Transverse colon (tissue), 4 donors: ENCODE data around the gene WDFY2. TPM values are rescaled to one million over a fixed set of nuclear protein-coding genes. Genes with fewer than 3 reads are reported as not detected.
A peak's percentile ranks its signal among the peaks of the same experiment; 100 is the strongest.

Experiments used
- DNase-seq: peaks from one replicate; pipeline ENCODE4 v3.0.0-alpha.2; 2019
- H3K27ac ChIP-seq, 4 donors: fragments of 200-600 bp; sonication (generic); 2 replicates each; pipeline ENCODE4 v1.5.1; 2016 to 2018; ENCODE audit warnings: inconsistent platforms in 4 of 4
- H3K27me3 ChIP-seq: fragments of 200-600 bp; sonication (generic); 2 replicates; pipeline ENCODE4 v1.5.1; 2017; ENCODE audit warnings: inconsistent platforms
- H3K36me3 ChIP-seq, 4 donors: fragments of 200-600 bp; sonication (generic); 2 replicates each; pipeline ENCODE4 v1.5.1; 2017 to 2019; ENCODE audit warnings: inconsistent platforms in 4 of 4
- H3K4me1 ChIP-seq, 4 donors: fragments of 200-600 bp; sonication (generic); 2 replicates each; pipeline ENCODE4 v1.5.1; 2017 to 2020; ENCODE audit warnings: inconsistent platforms in 4 of 4
- H3K4me3 ChIP-seq, 4 donors: fragments of 200-600 bp; sonication (generic); 1 replicate in 1 of 4; 2 replicates in 3 of 4; pipeline versions ENCODE4 v1.5.1 to v1.6.1; 2017 to 2019; ENCODE audit warnings: inconsistent platforms in 4 of 4
- H3K9me3 ChIP-seq, 2 donors: fragments of 200-600 bp; sonication (generic); 2 replicates each; pipeline ENCODE4 v1.5.1; 2017 to 2019; ENCODE audit warnings: inconsistent platforms in 2 of 2
- CTCF ChIP-seq, 5 experiments: fragments of 200-600 bp in 3 of 5; fragments of 450-650 bp in 2 of 5; sonication (generic) in 3 of 5; IDR thresholded peaks; 1 replicate in 2 of 5; 2 replicates in 3 of 5; pipeline ENCODE4 v1.5.1; 2016 to 2017; ENCODE audit warnings: antibody characterized with exemption in 5 of 5, inconsistent platforms in 3 of 5, mild to moderate bottlenecking in 2 of 5, moderate library complexity in 1 of 5
- EP300 ChIP-seq: sonication (generic); formaldehyde crosslinking; IDR thresholded peaks from one replicate; pipeline ENCODE4 v1.6.1; 2017; ENCODE audit warnings: antibody characterized with exemption, low read depth
- POLR2A ChIP-seq: fragments of 450-650 bp; IDR thresholded peaks from one replicate; pipeline ENCODE4 v1.6.1; 2016; ENCODE audit warnings: antibody characterized with exemption, mild to moderate bottlenecking, moderate library complexity
- POLR2AphosphoS5 ChIP-seq, 3 donors: sonication (generic); formaldehyde crosslinking; IDR thresholded peaks; one replicate each; pipeline ENCODE4 v1.6.1; 2016; ENCODE audit warnings: antibody characterized with exemption in 3 of 3
- WGBS, 2 donors: methylation state at CpG; one replicate each; pipeline ENCODE4 v1.1.5; 2018; ENCODE audit warnings: low coverage in 1 of 2; 5-methylcytosine and 5-hydroxymethylcytosine counted together
- in situ Hi-C, 4 donors: fragments of 200-750 bp; cut with MboI; loops; one replicate each; pipeline versions ENCODE4 v1.15.0 to v1.15.1; 2017; ENCODE audit warnings: low sequenced_read_pairs in 3 of 4, low pct_ligation_motif_present in 1 of 4, low pct_unique_long_range_greater_than_20kb in 1 of 4
- intact Hi-C: fragments of 100-400 bp; cut with DNase I; formaldehyde crosslinking; loops from one replicate; pipeline ENCODE4 v1.15.1; 2023; ENCODE audit warnings: low total_unique reads
- total RNA-seq, 4 donors: library from RNA; depleted of rRNA; stranded (reverse); fragments of >200 nt; gene quantifications; one replicate each; pipeline ENCODE4 v1.1.0, GENCODE V29; 2016

The WDFY2 gene
- total RNA-seq, 4 donors from 2014 or later = 2.4 to 12.3 (median 6.7) TPM

- no peaks in the 10 kb centered on the region for H3K27me3 ChIP-seq
- WGBS, 2 donors = 82 to 93% methylated on average over 3 of the region's 3 CpGs
- H3K4me1 ChIP-seq = peaks cover 0 to 2% (median 0%) of the 10 kb centered on the region in 4 donors
- no peak for DNase-seq
- H3K36me3 ChIP-seq = no peaks in the 10 kb centered on the region
- in situ Hi-C loops = no loop called here
- no peaks in the 10 kb centered on the region for H3K9me3 ChIP-seq
- TF ChIP-seq CTCF (IDR thresholded peaks at IDR 0.05) = no peak
- TF ChIP-seq EP300 = no peak
- no peak for TF ChIP-seq POLR2A
- TF ChIP-seq POLR2AphosphoS5 (IDR thresholded peaks at IDR 0.05) = no peak
- H3K27ac ChIP-seq = no peak overlapping the region
- intact Hi-C loops = no loop called here
- no peak overlapping the region for H3K4me3 ChIP-seq
Measured at GRCh38 chr13:51612867-51613266, 28.6 kb downstream of the WDFY2 start.

GRCh38 chr13:51613535-51613934, 29.3 kb downstream of the WDFY2 start:
- peaks cover 0 to 2% (median 0%) of the 10 kb centered on the region in 4 donors for H3K4me1 ChIP-seq
- intact Hi-C loops = no loop called here
- no peaks in the 10 kb centered on the region for H3K27me3 ChIP-seq
- H3K9me3 ChIP-seq = no peaks in the 10 kb centered on the region
- no peak overlapping the region for H3K4me3 ChIP-seq
- WGBS, 2 donors = 56 to 83% methylated on average over 1 to 2 of the region's 2 CpGs
- H3K27ac ChIP-seq = no peak overlapping the region
- no peak for DNase-seq
- TF ChIP-seq POLR2A (no peak), CTCF (IDR thresholded peaks at IDR 0.05) (no peak), POLR2AphosphoS5 (IDR thresholded peaks at IDR 0.05) (no peak), EP300 (no peak)
- in situ Hi-C loops = no loop called here
- no peaks in the 10 kb centered on the region for H3K36me3 ChIP-seq

- Histone ChIP-seq H3K27me3 (no peaks in the 10 kb centered on the region), H3K9me3 (no peaks in the 10 kb centered on the region), H3K4me3 (no peak overlapping the region), H3K4me1 (peaks cover 0 to 2% (median 0%) of the 10 kb centered on the region in 4 donors), H3K36me3 (no peaks in the 10 kb centered on the region), H3K27ac (no peak overlapping the region)
- in situ Hi-C loops (no loop called here), intact Hi-C loops (no loop called here)
- WGBS, 2 donors = 66 to 80% methylated on average over 2 to 8 of the region's 8 CpGs
- TF ChIP-seq EP300 = no peak
- TF ChIP-seq POLR2AphosphoS5 (IDR thresholded peaks at IDR 0.05) = no peak
- no peak for TF ChIP-seq CTCF (IDR thresholded peaks at IDR 0.05)
- no peak for TF ChIP-seq POLR2A
- DNase-seq = peak; percentile 12
Measured at GRCh38 chr13:51614350-51614786, 30.1 kb downstream of the WDFY2 start.

GRCh38 chr13:51618626-51619025, 34.4 kb downstream of the WDFY2 start:
- no peaks in the 10 kb centered on the region for H3K27me3 ChIP-seq
- no peak for TF ChIP-seq CTCF (IDR thresholded peaks at IDR 0.05)
- TF ChIP-seq POLR2A = no peak
- no peak for TF ChIP-seq EP300
- TF ChIP-seq POLR2AphosphoS5 (IDR thresholded peaks at IDR 0.05) = no peak
- no peak overlapping the region for H3K27ac ChIP-seq
- intact Hi-C loops = no loop called here
- WGBS, 2 donors = 94% methylated on average over 1 of the region's 1 CpG; no CpG with 5 or more reads in 1 of the 2 donors
- H3K36me3 ChIP-seq = no peaks in the 10 kb centered on the region
- no peak overlapping the region for H3K4me3 ChIP-seq
- no peaks in the 10 kb centered on the region for H3K9me3 ChIP-seq
- in situ Hi-C loops = no loop called here
- DNase-seq = no peak
- H3K4me1 ChIP-seq = peaks cover 0 to 2% (median 0%) of the 10 kb centered on the region in 4 donors
